Natural killer cell (primary cell): ENCODE results near the gene ATXN1. TPM values are rescaled to one million over a fixed set of nuclear protein-coding genes. Genes with fewer than 3 reads are reported as not detected.

Source experiments
- ATAC-seq, 3 donors: fragments of 150-1000 bp in 2 of 3; fragments of 200-7000 bp in 1 of 3; cut with Tn5 transposase; 1 replicate in 1 of 3; 2 replicates in 2 of 3; pipeline ENCODE4 v1.10.0; 2021; ENCODE audit warnings: mild to moderate bottlenecking in 2 of 3, moderate library complexity in 2 of 3
- DNase-seq, 2 donors: peaks; one replicate each; pipeline versions ENCODE4 v3.0.0 to v3.0.0-alpha.2; 2013 to 2021; ENCODE audit warnings: mixed read lengths in 1 of 2
- H3K27ac ChIP-seq: one replicate; pipeline ENCODE4 v1.5.1; 2013; ENCODE audit warnings: mild to moderate bottlenecking, low read length
- H3K27me3 ChIP-seq: one replicate; pipeline ENCODE4 v1.6.1; 2013; ENCODE audit warnings: low read length; ENCODE audit not compliant: control insufficient read depth, insufficient read depth
- H3K36me3 ChIP-seq: one replicate; pipeline ENCODE4 v1.6.1; 2013; ENCODE audit warnings: low read length; ENCODE audit not compliant: control insufficient read depth, insufficient read depth
- H3K4me1 ChIP-seq: one replicate; pipeline ENCODE4 v1.6.1; 2013; ENCODE audit warnings: low read length; ENCODE audit not compliant: control insufficient read depth, insufficient read depth
- H3K4me3 ChIP-seq: one replicate; pipeline ENCODE4 v1.5.1; 2013; ENCODE audit warnings: low read length
- H3K9me3 ChIP-seq: one replicate; pipeline ENCODE4 v1.6.1; 2013; ENCODE audit warnings: low read length; ENCODE audit not compliant: control insufficient read depth, insufficient read depth
- H3K27ac Mint-ChIP-seq, 2 donors: one replicate each; pipeline ENCODE4 v1.8.0; 2022; ENCODE audit warnings: mild to moderate bottlenecking in 2 of 2, mixed read lengths in 2 of 2, moderate library complexity in 1 of 2
- H3K27me3 Mint-ChIP-seq, 2 donors: one replicate each; pipeline ENCODE4 v1.8.0; 2022; ENCODE audit warnings: low read depth in 2 of 2, mixed read lengths in 2 of 2
- H3K36me3 Mint-ChIP-seq: one replicate; pipeline ENCODE4 v1.8.0; 2022; ENCODE audit warnings: mixed read lengths
- H3K4me1 Mint-ChIP-seq, 2 donors: one replicate each; pipeline ENCODE4 v1.8.0; 2022; ENCODE audit warnings: mixed read lengths in 2 of 2
- H3K4me3 Mint-ChIP-seq: one replicate; pipeline ENCODE4 v1.8.0; 2022; ENCODE audit warnings: mild to moderate bottlenecking, moderate library complexity, mixed read lengths
- H3K9me3 Mint-ChIP-seq, 2 donors: one replicate each; pipeline ENCODE4 v1.8.0; 2022; ENCODE audit warnings: mixed read lengths in 2 of 2
- WGBS: methylation state at CpG from one replicate; pipeline ENCODE4 v1.1.7; 2013; ENCODE audit warnings: missing lambda C conversion rate; ENCODE audit not compliant: insufficient coverage; 5-methylcytosine and 5-hydroxymethylcytosine counted together
- intact Hi-C: fragments of 100-400 bp; cut with micrococcal nuclease; formaldehyde crosslinking; loops from one replicate; pipeline ENCODE4 v1.14.2; 2022
- total RNA-seq, 4 donors: library from RNA; stranded (reverse); fragments of 120-200 nt in 1 of 4; gene quantifications; one replicate each; pipeline versions ENCODE4 v1.2.3 to v1.2.4, GENCODE V29; 2013 to 2022
- TF ChIP-seq, protein P1 (sequence below): fragments of 200-600 bp; IDR thresholded peaks from one replicate; pipeline ENCODE4 v1.8.0; 2022; ENCODE audit warnings: antibody characterized with exemption

ATXN1 gene
- total RNA-seq, 3 donors from 2014 or later (not counting 1 experiment from before 2014, with no cell fraction given): 90.4 to 120 (median 97.9) TPM

GRCh38 chr6:16567071-16567470, 194.2 kb downstream of the ATXN1 start:
- no peak overlapping the region for H3K4me3 Mint-ChIP-seq
- no peaks in the 10 kb centered on the region for H3K4me1 ChIP-seq
- WGBS: no CpG with 5 or more reads among the region's 1 CpG
- TF ChIP-seq, protein P1, sequence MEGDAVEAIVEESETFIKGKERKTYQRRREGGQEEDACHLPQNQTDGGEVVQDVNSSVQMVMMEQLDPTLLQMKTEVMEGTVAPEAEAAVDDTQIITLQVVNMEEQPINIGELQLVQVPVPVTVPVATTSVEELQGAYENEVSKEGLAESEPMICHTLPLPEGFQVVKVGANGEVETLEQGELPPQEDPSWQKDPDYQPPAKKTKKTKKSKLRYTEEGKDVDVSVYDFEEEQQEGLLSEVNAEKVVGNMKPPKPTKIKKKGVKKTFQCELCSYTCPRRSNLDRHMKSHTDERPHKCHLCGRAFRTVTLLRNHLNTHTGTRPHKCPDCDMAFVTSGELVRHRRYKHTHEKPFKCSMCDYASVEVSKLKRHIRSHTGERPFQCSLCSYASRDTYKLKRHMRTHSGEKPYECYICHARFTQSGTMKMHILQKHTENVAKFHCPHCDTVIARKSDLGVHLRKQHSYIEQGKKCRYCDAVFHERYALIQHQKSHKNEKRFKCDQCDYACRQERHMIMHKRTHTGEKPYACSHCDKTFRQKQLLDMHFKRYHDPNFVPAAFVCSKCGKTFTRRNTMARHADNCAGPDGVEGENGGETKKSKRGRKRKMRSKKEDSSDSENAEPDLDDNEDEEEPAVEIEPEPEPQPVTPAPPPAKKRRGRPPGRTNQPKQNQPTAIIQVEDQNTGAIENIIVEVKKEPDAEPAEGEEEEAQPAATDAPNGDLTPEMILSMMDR: no peak
- no peaks in the 10 kb centered on the region for H3K4me1 Mint-ChIP-seq
- DNase-seq (no peak), ATAC-seq (no peak)
- H3K27ac Mint-ChIP-seq: no peak overlapping the region
- intact Hi-C loops: no loop called here
- H3K36me3 ChIP-seq: no peaks in the 10 kb centered on the region
- H3K4me3 ChIP-seq: no peak overlapping the region
- no peaks in the 10 kb centered on the region for H3K36me3 Mint-ChIP-seq
- H3K27me3 ChIP-seq: no peaks in the 10 kb centered on the region
- H3K9me3 ChIP-seq: no peaks in the 10 kb centered on the region
- no peaks in the 10 kb centered on the region for H3K9me3 Mint-ChIP-seq
- H3K27me3 Mint-ChIP-seq: no peaks in the 10 kb centered on the region
- H3K27ac ChIP-seq: no peak overlapping the region

GRCh38 chr6:16564436-16564835, 196.8 kb downstream of the ATXN1 start:
- intact Hi-C loops: no loop called here

DNA sequence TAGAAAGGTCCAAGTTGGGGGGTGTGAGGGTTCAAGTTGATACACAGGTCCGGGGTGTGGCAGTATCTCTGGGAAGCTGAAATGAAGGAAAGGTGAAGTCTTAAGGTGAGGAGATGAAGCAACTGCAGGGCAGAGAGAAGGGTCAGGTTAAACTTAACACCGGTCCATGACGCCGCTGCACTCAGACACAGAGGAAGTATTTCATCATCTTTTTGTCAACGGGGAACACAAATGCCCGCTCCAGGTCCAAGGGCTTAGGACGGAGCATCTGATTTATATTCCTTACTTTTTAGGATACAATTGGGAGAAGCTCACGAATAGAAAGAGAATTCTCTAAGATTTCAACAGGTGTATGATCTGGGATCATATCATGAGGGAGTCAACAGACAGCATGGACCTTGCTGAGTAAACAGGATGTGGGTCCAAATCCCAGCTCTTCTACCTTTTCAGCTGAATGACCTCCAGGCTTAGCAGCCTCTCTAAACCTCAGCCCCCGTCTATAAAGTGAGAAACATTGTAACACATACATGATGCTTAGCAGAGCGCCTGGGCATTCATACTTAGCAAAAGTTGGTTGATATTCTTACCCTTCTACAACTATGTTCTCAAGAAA, 197.5 kb downstream of the ATXN1 start:
- Mint-ChIP-seq H3K9me3 (no peaks in the 10 kb centered on the region), H3K4me1 (no peaks in the 10 kb centered on the region), H3K27ac (no peak overlapping the region), H3K27me3 (no peaks in the 10 kb centered on the region), H3K4me3 (no peak overlapping the region), H3K36me3 (no peaks in the 10 kb centered on the region)
- H3K27me3 ChIP-seq: no peaks in the 10 kb centered on the region
- H3K9me3 ChIP-seq: no peaks in the 10 kb centered on the region
- TF ChIP-seq, protein P1: no peak
- H3K4me3 ChIP-seq: no peak overlapping the region
- WGBS: 95% methylated on average over 10 of the region's 10 CpGs
- no peak for ATAC-seq
- H3K27ac ChIP-seq: no peak overlapping the region
- H3K36me3 ChIP-seq: no peaks in the 10 kb centered on the region
- DNase-seq: no peak
- no peaks in the 10 kb centered on the region for H3K4me1 ChIP-seq
- intact Hi-C loops: no loop called here

More at GRCh38 chr6:16564436-16564835, 196.8 kb downstream of the ATXN1 start:
- no peaks in the 10 kb centered on the region for H3K4me1 ChIP-seq
- Mint-ChIP-seq H3K27ac (no peak overlapping the region), H3K4me1 (no peaks in the 10 kb centered on the region), H3K9me3 (no peaks in the 10 kb centered on the region), H3K4me3 (no peak overlapping the region), H3K27me3 (no peaks in the 10 kb centered on the region), H3K36me3 (no peaks in the 10 kb centered on the region)
- ATAC-seq (no peak), DNase-seq (no peak)
- no peaks in the 10 kb centered on the region for H3K36me3 ChIP-seq
- TF ChIP-seq, protein P1: no peak
- no peak overlapping the region for H3K4me3 ChIP-seq
- WGBS: no CpG with 5 or more reads among the region's 2 CpGs
- no peak overlapping the region for H3K27ac ChIP-seq
- H3K9me3 ChIP-seq: no peaks in the 10 kb centered on the region
- no peaks in the 10 kb centered on the region for H3K27me3 ChIP-seq

GRCh38 chr6:16562498-16562897, 198.8 kb downstream of the ATXN1 start:
- WGBS: 92% methylated on average over 2 of the region's 2 CpGs
- TF ChIP-seq, protein P1: no peak
- H3K4me1 ChIP-seq: no peaks in the 10 kb centered on the region
- Mint-ChIP-seq H3K4me3 (no peak overlapping the region), H3K4me1 (no peaks in the 10 kb centered on the region), H3K27me3 (no peaks in the 10 kb centered on the region), H3K36me3 (no peaks in the 10 kb centered on the region), H3K9me3 (no peaks in the 10 kb centered on the region), H3K27ac (no peak overlapping the region)
- H3K9me3 ChIP-seq: no peaks in the 10 kb centered on the region
- DNase-seq (no peak), ATAC-seq (no peak)
- H3K4me3 ChIP-seq: no peak overlapping the region
- H3K27me3 ChIP-seq: no peaks in the 10 kb centered on the region
- intact Hi-C loops: no loop called here
- H3K27ac ChIP-seq: no peak overlapping the region
- H3K36me3 ChIP-seq: no peaks in the 10 kb centered on the region
